HG03025 (cell line): Measurements from ENCODE around the gene IPCEF1.
A peak's percentile ranks its signal among the peaks of the same experiment; 100 is the strongest.

Source experiments
- ATAC-seq: cut with Tn5 transposase; IDR thresholded peaks from one replicate; pipeline ENCODE4 v1.9.1; 2021; ENCODE audit warnings: mild to moderate bottlenecking, moderate library complexity; ENCODE audit not compliant: unreplicated experiment, low FRiP score

IPCEF1 gene

DNA sequence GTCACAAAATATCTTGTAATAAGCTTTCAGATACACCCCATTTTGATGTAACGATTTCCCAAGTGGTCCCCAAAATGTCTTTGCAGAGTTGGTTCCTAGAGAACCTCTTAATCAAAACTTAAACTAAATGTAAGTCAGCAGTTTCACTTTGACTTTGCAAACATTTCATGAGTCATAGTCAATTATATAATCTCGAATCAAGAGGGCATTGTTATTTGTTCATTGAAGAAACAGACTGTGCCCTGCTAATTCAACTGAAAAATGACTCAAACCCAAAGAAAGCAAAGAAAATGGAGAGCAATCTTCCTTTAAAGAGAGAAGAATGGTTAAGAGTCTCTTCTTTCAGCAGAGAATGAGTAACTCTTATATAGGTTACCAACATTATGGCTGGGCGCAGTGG lies 58.3 kb downstream of the IPCEF1 start:
- no peak for ATAC-seq

DNA sequence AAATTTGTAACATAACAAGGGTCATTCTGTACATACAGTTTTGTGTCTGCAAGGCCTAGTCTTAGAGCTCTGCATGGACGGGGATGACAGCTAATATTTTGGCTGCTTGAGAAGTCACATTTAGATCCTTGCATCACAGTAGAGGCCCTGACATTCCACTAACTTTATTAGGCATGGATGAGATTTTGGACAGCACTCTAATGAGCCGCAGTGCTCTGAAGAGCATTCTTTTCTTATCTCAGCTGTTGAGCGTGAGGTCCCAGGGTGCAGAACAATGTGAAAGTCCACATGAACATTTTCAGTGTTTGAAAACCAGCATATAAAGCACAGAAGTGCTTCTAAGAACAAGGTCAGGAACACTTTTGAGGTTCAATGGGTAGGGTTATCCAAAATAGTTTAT lies 58.9 kb downstream of the IPCEF1 start:
- ATAC-seq = no peak

DNA sequence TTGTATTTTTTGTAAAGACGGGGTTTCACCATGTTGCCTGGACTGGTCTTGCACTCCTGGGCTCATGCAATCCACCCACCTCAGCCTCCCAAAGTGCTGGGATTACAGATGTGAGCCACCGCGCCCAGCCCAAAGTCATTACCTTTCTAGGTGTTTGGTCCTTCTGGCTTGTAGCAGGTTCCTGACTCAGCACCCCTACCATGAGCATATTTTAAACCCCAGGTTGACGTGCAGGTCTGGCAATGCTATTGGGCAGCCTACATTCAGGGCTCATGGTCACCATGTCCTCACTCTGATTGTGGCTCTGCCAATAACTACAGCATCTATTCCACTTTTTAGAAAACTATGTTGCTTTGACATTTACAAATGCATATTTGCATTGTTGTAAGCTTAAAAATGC lies 59.4 kb downstream of the IPCEF1 start:
- ATAC-seq = no peak

DNA sequence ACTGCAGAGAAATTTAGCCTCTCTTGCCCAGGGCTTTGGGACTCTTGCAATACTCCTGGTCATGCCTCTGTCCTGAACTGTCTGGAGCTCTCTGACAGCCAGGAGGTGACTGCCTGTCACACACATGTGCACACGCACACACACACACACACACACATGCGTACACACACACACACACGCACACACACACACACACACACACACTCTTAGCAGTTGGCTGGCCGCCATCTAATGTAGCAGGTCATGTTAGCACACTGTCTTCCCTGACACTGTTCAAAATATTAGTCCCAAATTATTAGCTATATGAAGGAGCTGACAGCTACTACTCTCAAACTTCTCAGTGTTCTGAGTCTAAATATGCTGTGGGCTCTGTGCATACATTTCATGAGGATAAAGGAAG lies 60.9 kb downstream of the IPCEF1 start:
- no peak for ATAC-seq

GRCh38 chr6:154292855-154293519 lies 63.6 kb downstream of the IPCEF1 start:
- no peak for ATAC-seq

DNA sequence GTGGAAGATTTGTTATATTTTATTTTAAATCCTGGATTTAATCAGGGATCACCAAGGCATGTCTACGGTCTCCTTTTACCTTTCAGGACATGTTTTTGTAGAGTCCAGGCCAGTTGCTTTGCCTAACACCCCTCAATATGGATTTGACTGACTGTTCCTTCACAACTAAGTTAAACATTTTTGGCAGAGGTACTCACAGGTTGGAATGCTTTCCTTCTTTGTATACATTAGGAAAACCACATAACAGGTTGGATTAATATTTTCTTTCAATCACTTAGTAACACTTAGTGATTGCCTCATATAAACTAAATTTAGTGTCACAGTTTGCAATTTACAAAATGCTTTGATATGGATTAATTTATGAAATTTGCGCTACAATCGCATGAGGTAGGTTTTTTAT lies 64.5 kb downstream of the IPCEF1 start:
- ATAC-seq = no peak

- ATAC-seq = no peak
Observed at GRCh38 chr6:154289818-154290508, 66.6 kb downstream of the IPCEF1 start.

DNA sequence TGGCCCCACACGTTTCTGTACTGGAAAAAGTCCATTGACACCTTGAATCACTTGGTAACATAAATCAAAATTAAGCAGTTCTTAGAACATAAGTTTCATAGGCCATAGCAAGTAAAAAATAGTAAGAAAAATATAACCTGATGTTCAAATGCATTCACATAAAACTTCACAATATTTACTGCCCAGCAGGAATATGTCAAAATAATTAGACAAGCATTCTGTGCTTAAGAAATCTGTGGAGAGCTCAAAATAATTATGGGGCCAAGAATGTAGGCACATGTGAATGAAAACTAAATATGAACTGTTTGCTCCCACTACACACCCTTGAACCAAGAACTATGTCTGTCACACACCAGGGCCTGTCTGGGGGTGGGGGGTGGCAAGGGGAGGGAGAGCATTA lies 70.8 kb downstream of the IPCEF1 start:
- ATAC-seq = no peak

DNA sequence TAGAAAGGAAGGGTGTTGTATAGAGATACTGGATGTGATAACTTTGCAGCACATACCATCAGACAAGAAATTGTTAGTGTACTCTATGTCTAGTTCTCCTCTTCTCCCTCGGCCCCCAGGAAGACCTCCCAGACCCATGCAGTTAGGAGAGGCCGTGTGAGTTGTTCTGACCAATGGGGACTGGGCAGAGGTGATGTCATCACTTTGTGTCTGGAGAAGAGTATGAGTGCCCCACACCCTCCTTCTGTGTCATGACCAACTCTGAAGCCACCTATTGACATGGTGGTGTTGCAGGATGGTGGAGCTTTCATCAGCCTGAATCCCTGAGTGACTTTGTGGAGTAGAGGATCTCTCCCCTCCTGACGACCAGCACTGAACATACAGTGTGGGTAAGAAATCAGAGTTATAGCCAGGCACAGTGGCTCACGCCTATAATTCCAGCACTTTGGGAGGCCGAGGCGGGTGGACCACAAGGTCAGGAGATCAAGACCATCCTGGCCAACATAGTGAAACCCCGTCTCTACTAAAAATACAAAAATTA lies 72.2 kb downstream of the IPCEF1 start:
- no peak for ATAC-seq

GRCh38 chr6:154280521-154280920 lies 76.1 kb downstream of the IPCEF1 start:
- ATAC-seq = no peak

GRCh38 chr6:154277629-154278017 lies 79.0 kb downstream of the IPCEF1 start:
- ATAC-seq = no peak

DNA sequence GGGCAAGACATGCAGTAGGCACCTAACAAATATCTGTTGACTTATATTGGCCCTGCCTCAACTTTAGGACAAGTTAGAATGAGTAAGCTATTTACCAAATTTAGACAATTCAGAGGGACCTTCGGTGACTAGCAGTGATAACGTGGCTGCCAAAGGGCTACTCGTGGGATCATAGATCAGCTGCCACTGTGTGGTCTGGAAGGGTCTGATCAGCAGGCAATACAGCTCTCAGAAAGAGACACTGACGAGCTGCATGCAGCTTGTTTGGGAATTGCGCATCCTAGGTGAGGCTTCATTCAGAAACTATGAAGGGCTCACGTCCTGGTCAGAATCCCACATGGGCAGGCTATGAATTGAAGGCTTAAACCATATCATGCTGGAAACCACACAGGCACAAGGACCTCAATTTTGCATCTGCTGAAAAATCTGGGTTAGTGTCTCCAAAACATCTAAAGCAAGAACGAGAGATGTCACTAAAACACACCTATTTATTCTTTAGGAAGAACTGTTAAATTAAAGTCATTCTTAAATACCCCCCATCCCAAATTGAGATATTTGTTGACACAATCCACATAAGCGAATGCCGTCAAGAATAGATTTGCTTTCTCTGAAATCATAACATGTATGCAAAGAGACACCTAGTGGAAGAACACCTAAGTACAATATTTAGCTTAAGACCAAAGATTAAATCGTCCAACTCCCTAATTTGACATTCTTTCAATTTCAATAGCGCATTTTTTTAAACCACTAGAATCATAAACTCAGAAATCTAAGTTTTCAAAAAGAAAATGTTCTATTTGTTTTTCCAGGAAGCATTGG lies 79.6 kb downstream of the IPCEF1 start:
- ATAC-seq = no peak

- ATAC-seq = no peak
Observed at GRCh38 chr6:154274168-154274567, 82.4 kb downstream of the IPCEF1 start.

- no peak for ATAC-seq
Observed at GRCh38 chr6:154268486-154268885, 88.1 kb downstream of the IPCEF1 start.

GRCh38 chr6:154267508-154268106 lies 89.0 kb downstream of the IPCEF1 start:
- ATAC-seq = no peak

DNA sequence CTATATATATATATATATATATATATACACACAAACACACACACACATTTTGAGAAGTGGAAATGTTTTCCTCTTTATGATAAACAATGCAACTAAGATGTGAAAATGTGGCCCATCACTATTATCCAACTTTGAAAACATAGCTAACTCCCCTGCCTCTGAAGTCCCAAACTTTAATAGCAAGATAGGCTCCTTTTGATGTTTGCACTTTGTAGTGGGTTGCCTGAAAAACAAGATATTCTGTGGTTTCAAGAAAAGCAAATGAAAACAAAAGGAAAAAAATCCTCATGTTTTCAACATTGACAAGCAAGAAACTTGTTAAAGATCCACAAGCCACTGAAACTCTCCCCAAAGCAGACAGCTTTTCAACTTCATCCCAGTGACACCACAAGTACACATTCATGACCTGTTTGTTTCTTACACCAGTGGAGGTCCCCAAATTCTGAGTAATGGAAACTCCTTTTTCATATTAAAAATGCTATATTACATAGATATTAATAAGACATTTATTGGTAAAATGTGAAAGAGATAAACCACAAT lies 90.0 kb downstream of the IPCEF1 start:
- no peak for ATAC-seq

DNA sequence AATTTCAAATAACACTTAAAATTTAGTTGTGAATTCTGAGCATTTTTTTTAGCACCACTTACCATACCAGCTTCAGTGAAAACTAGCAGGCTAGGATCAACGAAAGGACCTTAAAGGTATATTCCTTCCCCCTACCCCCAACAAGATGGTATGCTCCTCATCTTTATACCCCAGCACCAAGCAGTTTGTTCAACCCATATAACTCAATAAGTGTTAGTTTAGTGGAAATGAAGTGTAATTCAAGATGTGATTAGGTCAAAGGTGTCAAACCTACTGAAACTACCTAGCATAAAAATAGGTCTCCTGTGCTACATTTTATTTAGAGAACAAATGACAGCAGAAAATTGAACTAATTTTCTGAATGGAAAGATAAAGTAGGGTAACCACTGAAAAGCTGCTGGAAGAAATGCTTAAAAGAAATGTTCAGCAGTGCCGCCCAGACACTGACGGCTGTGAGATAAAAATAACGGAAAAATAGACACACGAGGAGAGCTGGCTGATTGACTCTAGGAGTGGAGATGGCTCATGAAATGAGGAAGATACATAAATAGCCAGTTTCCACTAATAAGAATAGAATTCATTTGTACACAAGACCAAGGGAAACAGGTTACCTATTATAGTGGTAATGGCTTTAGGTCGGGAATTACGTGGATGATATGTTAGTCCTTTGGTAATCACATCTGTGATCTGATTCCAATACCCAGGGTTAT lies 94.8 kb downstream of the IPCEF1 start:
- ATAC-seq = no peak

GRCh38 chr6:154258064-154258757 lies 98.4 kb downstream of the IPCEF1 start:
- peak; percentile 72 for ATAC-seq

GRCh38 chr6:154257067-154257466 lies 99.5 kb downstream of the IPCEF1 start:
- ATAC-seq = no peak
